ENCODE data around the gene VGLL3. TPM values are rescaled to one million over a fixed set of nuclear protein-coding genes. Genes with fewer than 3 reads are reported as not detected.

The VGLL3 gene
- total RNA-seq: 1 to 10 TPM; 1.3 to 8.0 TPM

- peak within 1 kb of the TSS; percentile 40 to 57 for H3K9ac ChIP-seq (ENCODE audit: low read depth in 2 of 2, low read length in 2 of 2)
- peak; percentile 55 for DNase-seq
These were observed at the start of gene VGLL3 for GRCh38 chr3:86990734-86991481. Gene VGLL3 (minus strand): TSS chr3:86991149. CDS start chr3:86990743, 406 bp downstream.

GRCh38 chr3:87037652-87038051 is 46.7 kb upstream of the VGLL3 start:
- no peak overlapping the region for H3K9ac ChIP-seq (ENCODE audit: low read depth in 2 of 2, low read length in 2 of 2)
- DNase-seq: no peak
- H3K27me3 ChIP-seq: peaks cover 4% of the 10 kb centered on the region
- intact Hi-C loops (cut with DNase I): no loop called here
- no peak overlapping the region for H3K4me3 ChIP-seq
- no peaks in the 10 kb centered on the region for H3K36me3 ChIP-seq
- no peak for TF ChIP-seq CTCF (IDR thresholded peaks at IDR 0.05)
- no peaks in the 10 kb centered on the region for H3K4me1 ChIP-seq
- H3K9me3 ChIP-seq: no peaks in the 10 kb centered on the region
- H3K27ac ChIP-seq: no peak overlapping the region

More at GRCh38 chr3:86990734-86991481, at the start of gene VGLL3:
- Histone ChIP-seq H3K36me3 (no peaks in the 10 kb centered on the region), H3K27me3 (peaks cover 10% of the 10 kb centered on the region), H3K4me1 (peaks cover 4% of the 10 kb centered on the region), H3K27ac (peak within 1 kb of the TSS; percentile 63), H3K4me3 (peak within 1 kb of the TSS; percentile 46), H3K9me3 (no peaks in the 10 kb centered on the region)
- TF ChIP-seq CTCF (IDR thresholded peaks at IDR 0.05): no peak
- intact Hi-C loops (cut with DNase I): no loop called here

- no peaks in the 10 kb centered on the region for H3K4me1 ChIP-seq
- H3K9me3 ChIP-seq: no peaks in the 10 kb centered on the region
- TF ChIP-seq CTCF (IDR thresholded peaks at IDR 0.05): no peak
- peaks cover 4% of the 10 kb centered on the region for H3K27me3 ChIP-seq
- H3K4me3 ChIP-seq: no peak overlapping the region
- intact Hi-C loops (cut with DNase I): no loop called here
- no peak for DNase-seq
- H3K27ac ChIP-seq: no peak overlapping the region
- no peak overlapping the region for H3K9ac ChIP-seq (ENCODE audit: low read depth in 2 of 2, low read length in 2 of 2)
- no peaks in the 10 kb centered on the region for H3K36me3 ChIP-seq
These were observed 45.7 kb upstream of the VGLL3 start for GRCh38 chr3:87036671-87037070.

- Histone ChIP-seq H3K9ac (ENCODE audit: low read depth in 2 of 2, low read length in 2 of 2) (no peak overlapping the region), H3K4me1 (no peaks in the 10 kb centered on the region), H3K36me3 (no peaks in the 10 kb centered on the region), H3K27me3 (peaks cover 4% of the 10 kb centered on the region), H3K4me3 (no peak overlapping the region), H3K27ac (no peak overlapping the region), H3K9me3 (no peaks in the 10 kb centered on the region)
- TF ChIP-seq CTCF (IDR thresholded peaks at IDR 0.05): no peak
- intact Hi-C loops (cut with DNase I): no loop called here
- no peak for DNase-seq
These were observed 44.4 kb upstream of the VGLL3 start for GRCh38 chr3:87035339-87035738.

- TF ChIP-seq CTCF (IDR thresholded peaks at IDR 0.05): no peak
- DNase-seq: no peak
- intact Hi-C loops (cut with DNase I): no loop called here
- H3K4me3 ChIP-seq: no peak overlapping the region
- no peaks in the 10 kb centered on the region for H3K4me1 ChIP-seq
- H3K27ac ChIP-seq: no peak overlapping the region
- no peaks in the 10 kb centered on the region for H3K9me3 ChIP-seq
- H3K27me3 ChIP-seq: no peaks in the 10 kb centered on the region
- no peaks in the 10 kb centered on the region for H3K36me3 ChIP-seq
- no peak overlapping the region for H3K9ac ChIP-seq (ENCODE audit: low read depth in 2 of 2, low read length in 2 of 2)
These were observed 42.3 kb upstream of the VGLL3 start for GRCh38 chr3:87033205-87033604.
